Small intestine (tissue), 7 donors: ENCODE data around the gene TAF13. TPM values are rescaled to one million over a fixed set of nuclear protein-coding genes. Genes with fewer than 3 reads are reported as not detected.

ENCODE experiments used
- DNase-seq, 2 donors: peaks; one replicate each; pipeline versions ENCODE4 v3.0.0 to v3.0.0-alpha.2; 2013
- FAIRE-seq: peaks from 2 replicates; lab custom pipeline; 2012; peaks lifted over from hg19 to GRCh38; lab: Jason Lieb, UNC
- H3K27ac ChIP-seq, 3 donors: one replicate each; pipeline ENCODE4 v1.5.1; 2013; ENCODE audit warnings: low read length in 2 of 3, mild to moderate bottlenecking in 2 of 3, control low read depth in 1 of 3, inconsistent platforms in 1 of 3, low read depth in 1 of 3, moderate library complexity in 1 of 3
- H3K27me3 ChIP-seq, 3 donors: one replicate each; pipeline ENCODE4 v1.6.1; 2013; ENCODE audit warnings: low read length in 3 of 3, inconsistent platforms in 1 of 3; ENCODE audit not compliant: control insufficient read depth in 3 of 3, insufficient read depth in 3 of 3
- H3K36me3 ChIP-seq, 3 donors: one replicate each; pipeline ENCODE4 v1.6.1; 2013; ENCODE audit warnings: low read length in 3 of 3, inconsistent platforms in 1 of 3, low read depth in 1 of 3, mild to moderate bottlenecking in 1 of 3, moderate library complexity in 1 of 3; ENCODE audit not compliant: control insufficient read depth in 3 of 3, insufficient read depth in 2 of 3
- H3K4me1 ChIP-seq, 3 donors: one replicate each; pipeline ENCODE4 v1.6.1; 2013; ENCODE audit warnings: low read length in 2 of 3, inconsistent platforms in 1 of 3, low read depth in 1 of 3, mild to moderate bottlenecking in 1 of 3, moderate library complexity in 1 of 3; ENCODE audit not compliant: control insufficient read depth in 3 of 3, insufficient read depth in 2 of 3
- H3K4me3 ChIP-seq, 3 donors: one replicate each; pipeline ENCODE4 v1.5.1; 2013; ENCODE audit warnings: low read length in 3 of 3, control low read depth in 1 of 3, inconsistent platforms in 1 of 3, low read depth in 1 of 3, mild to moderate bottlenecking in 1 of 3, moderate library complexity in 1 of 3
- H3K9me3 ChIP-seq, 2 donors: one replicate each; pipeline ENCODE4 v1.6.1; 2013; ENCODE audit warnings: low read depth in 1 of 2, low read length in 1 of 2; ENCODE audit not compliant: control insufficient read depth in 2 of 2, insufficient read depth in 1 of 2
- WGBS, 3 donors: extraction: QIAGEN DNeasy Blood & Tissue Kit; methylation state at CpG; one replicate each; pipeline ENCODE4 v1.1.7; 2013; 5-methylcytosine and 5-hydroxymethylcytosine counted together
- polyA plus RNA-seq, 4 donors: library from polyadenylated mRNA; stranded (reverse) in 3 of 4; unstranded in 1 of 4; fragments of 200-250 nt in 3 of 4; fragments of 120-200 nt in 1 of 4; gene quantifications; one replicate each; pipeline versions ENCODE4 v1.2.1 to v1.2.3, GENCODE V29; 2013
- donor health status: healthy with polysubstance abuse.
- donor health status: control.
- donor health status: control.
- donor health status: Bipolar disorder and iron deficiency.
- donor health status: healthy.

Gene TAF13
- polyA plus RNA-seq, 4 donors, result 34.9 to 49.2 (median 39.2) TPM

DNA sequence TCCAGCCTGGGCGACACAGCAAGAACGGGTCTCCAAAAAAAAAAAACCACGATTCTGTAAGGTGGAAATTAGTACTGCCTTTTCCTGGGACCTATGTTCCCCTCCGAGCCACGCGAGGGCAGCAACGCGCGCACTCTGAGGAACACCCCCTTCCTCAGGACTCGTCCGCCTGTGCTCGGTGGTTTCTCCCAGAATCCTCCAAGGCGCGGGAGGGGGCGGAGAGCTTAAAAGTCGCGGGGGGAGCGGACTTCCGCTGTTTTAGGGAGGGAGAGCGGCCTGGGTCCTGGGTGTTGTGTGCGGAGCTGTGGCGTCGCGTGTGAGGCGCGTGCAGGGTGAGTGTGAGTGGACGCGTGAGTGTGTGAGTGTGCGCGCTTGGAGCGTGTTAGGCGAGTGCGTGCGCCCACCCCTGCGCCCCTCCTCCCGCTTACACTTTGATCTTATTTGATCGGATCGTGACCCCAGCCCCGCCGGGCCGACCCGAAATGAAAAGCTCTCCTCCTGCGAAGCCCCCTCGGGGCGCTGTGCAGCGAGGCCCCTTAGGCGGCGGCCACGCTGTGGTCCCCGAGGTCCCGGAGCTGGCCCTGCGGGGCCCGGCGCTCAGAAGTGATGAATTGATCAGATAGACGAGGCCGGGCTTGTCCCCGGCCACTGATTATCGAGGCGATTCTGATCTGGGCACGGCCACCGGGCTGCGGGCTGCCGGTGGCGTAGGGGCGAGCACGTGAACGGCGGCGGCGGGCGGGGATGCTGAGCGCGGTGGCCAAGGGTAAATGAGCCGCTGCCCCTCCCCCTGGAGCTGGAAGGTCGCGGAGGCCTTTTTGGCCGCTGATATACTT is 24.4 kb upstream of the TAF13 start:
- Histone ChIP-seq H3K4me3 (peak overlapping the region; percentile 68 to 98 (median 93)), H3K27me3 (no peaks in the 10 kb centered on the region), H3K36me3 (peaks cover 0 to 4% (median 0%) of the 10 kb centered on the region in 3 donors), H3K4me1 (peaks cover 0 to 4% (median 0%) of the 10 kb centered on the region in 3 donors), H3K9me3 (no peaks in the 10 kb centered on the region), H3K27ac (peak overlapping the region; percentile 87 to 99 (median 92))
- peak; percentile 98 for DNase-seq
- WGBS, 3 donors, result 0% methylated on average over 67 to 77 of the region's 77 CpGs
- no peak for FAIRE-seq

DNA sequence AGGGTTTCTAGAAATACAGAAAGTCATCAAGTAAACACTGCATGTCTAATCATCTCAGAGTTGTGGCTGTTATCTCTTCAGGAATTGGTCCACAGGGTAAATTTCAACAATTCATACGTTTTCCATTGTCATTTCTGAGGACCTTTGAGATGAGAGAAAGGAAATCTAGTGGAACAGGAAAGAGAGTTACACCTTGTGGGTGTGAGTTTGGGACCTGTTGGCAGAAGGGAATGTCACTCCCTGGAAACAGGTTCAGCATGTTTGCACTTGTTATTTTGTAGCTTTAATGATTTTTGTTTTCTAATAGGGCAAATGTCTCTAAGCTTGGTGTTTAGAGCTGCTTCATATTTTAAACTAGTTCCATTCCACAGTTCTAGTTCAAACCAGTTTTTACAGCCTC is 20.3 kb upstream of the TAF13 start:
- Histone ChIP-seq H3K27ac (peak overlapping the region in 1 of 3 donors; percentile 8), H3K4me1 (peaks cover 0 to 9% (median 0%) of the 10 kb centered on the region in 3 donors), H3K27me3 (no peaks in the 10 kb centered on the region), H3K9me3 (no peaks in the 10 kb centered on the region), H3K4me3 (no peak overlapping the region), H3K36me3 (peaks cover 0 to 11% (median 2%) of the 10 kb centered on the region in 3 donors)
- 9 to 58% (median 15%) methylated on average over 1 of the region's 1 CpG for WGBS, 3 donors
- DNase-seq, result no peak
- no peak for FAIRE-seq

DNA sequence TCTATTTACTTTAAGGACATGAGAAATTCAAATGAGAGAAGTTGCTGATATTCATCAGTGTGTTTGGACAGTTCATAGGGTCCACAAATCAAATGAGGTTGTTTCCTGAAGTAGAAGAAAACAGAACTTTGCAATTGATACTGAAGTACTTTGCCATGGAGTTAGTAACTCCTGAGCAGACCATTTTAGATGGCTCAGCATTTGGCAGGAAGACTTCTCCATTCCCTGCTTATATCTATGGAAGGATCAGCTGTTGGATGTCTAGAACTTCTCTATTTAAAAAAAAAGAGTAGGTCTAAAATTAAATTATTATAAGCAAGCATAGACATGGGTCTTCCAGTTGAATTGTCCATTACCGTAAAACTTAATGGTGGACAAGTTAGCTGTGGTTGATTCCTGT is 19.8 kb upstream of the TAF13 start:
- no peak for DNase-seq
- Histone ChIP-seq H3K27ac (no peak overlapping the region), H3K4me1 (peaks cover 0 to 9% (median 0%) of the 10 kb centered on the region in 3 donors), H3K9me3 (no peaks in the 10 kb centered on the region), H3K27me3 (no peaks in the 10 kb centered on the region), H3K4me3 (no peak overlapping the region), H3K36me3 (peaks cover 0 to 11% (median 2%) of the 10 kb centered on the region in 3 donors)
- 92 to 95% (median 94%) methylated on average over 1 of the region's 1 CpG for WGBS, 3 donors
- no peak for FAIRE-seq

DNA sequence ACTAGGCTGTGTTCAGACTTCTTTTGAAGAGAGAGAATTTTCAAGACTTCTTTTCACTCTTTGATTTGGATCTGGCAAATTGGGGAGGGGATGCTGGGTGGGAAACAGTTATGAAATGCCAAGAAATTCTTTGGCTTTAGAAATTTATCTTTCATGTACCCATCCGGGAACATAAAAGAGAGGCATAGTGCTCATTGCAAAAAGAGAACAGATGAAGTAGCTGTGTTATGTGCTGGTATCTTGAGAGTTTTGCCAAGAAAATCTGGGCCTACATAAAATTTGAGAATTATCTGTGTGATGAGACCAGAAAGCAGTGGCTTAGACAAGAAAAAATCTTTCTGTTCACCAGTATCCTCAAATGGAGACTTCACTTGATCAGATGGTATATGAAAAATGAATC is 19.1 kb upstream of the TAF13 start:
- Histone ChIP-seq H3K4me3 (no peak overlapping the region), H3K9me3 (peaks cover 0 to under 1% of the 10 kb centered on the region in 2 donors), H3K36me3 (peaks cover 0 to 11% (median 2%) of the 10 kb centered on the region in 3 donors), H3K27me3 (no peaks in the 10 kb centered on the region), H3K27ac (no peak overlapping the region), H3K4me1 (peaks cover 0 to 9% (median 0%) of the 10 kb centered on the region in 3 donors)
- WGBS, 3 donors, result 93 to 95% (median 93%) methylated on average over 1 of the region's 1 CpG
- no peak for DNase-seq
- FAIRE-seq, result no peak

DNA sequence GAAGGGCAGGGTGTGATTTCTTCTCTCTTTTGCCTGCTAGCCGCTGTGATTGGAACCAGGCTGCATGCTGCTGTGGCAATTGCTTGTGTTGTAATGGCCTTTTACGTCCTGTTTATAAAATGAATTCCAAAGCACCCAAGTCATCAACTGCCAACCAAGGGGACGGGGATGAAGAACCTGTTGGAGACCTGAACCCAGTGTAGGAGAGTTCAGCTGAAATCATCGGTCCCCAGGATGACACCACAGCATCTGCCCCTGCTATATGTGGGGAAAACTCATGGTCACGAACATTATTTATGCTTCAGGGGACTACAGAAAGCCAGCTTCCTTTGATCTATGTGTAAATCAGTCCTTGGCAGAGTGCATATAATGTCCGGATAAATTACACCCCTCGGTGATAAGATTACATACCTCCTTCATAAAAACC is 18.6 kb upstream of the TAF13 start:
- Histone ChIP-seq H3K27me3 (no peaks in the 10 kb centered on the region), H3K4me3 (no peak overlapping the region), H3K27ac (no peak overlapping the region), H3K9me3 (peaks cover 0 to 6% of the 10 kb centered on the region in 2 donors), H3K4me1 (peaks cover 0 to 9% (median 0%) of the 10 kb centered on the region in 3 donors), H3K36me3 (peaks cover 0 to 11% (median 2%) of the 10 kb centered on the region in 3 donors)
- 52 to 74% (median 70%) methylated on average over 7 of the region's 7 CpGs for WGBS, 3 donors
- DNase-seq (no peak), FAIRE-seq (no peak)

DNA sequence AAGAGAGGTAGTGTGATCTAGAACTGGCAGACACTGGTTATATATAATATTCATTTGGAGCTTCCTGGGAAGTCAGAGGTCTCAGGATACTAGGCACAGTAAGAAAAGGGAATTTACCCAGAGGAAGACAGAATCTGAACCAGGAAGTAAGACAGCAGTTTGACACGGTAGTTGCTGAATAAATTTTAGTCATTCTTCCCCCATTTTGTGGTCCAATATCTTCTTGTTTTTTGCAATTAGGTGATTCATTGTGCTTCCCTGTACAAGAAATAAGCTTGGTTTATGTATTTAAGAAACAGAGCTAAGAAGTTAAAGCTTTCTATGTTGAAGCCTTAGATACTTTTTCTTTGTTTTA is 16.0 kb upstream of the TAF13 start:
- Histone ChIP-seq H3K4me1 (peaks cover 0 to 9% (median 0%) of the 10 kb centered on the region in 3 donors), H3K9me3 (peaks cover 0 to 8% of the 10 kb centered on the region in 2 donors), H3K27ac (peak overlapping the region in 2 of 3 donors; percentile 94 to 98), H3K4me3 (peak overlapping the region; percentile 63 to 87 (median 87)), H3K36me3 (peaks cover 0 to 11% (median 2%) of the 10 kb centered on the region in 3 donors), H3K27me3 (no peaks in the 10 kb centered on the region)
- FAIRE-seq, result no peak
- 0 to 4% (median 3%) methylated on average over 1 of the region's 1 CpG for WGBS, 3 donors
- peak; percentile 39 to 40 for DNase-seq

DNA sequence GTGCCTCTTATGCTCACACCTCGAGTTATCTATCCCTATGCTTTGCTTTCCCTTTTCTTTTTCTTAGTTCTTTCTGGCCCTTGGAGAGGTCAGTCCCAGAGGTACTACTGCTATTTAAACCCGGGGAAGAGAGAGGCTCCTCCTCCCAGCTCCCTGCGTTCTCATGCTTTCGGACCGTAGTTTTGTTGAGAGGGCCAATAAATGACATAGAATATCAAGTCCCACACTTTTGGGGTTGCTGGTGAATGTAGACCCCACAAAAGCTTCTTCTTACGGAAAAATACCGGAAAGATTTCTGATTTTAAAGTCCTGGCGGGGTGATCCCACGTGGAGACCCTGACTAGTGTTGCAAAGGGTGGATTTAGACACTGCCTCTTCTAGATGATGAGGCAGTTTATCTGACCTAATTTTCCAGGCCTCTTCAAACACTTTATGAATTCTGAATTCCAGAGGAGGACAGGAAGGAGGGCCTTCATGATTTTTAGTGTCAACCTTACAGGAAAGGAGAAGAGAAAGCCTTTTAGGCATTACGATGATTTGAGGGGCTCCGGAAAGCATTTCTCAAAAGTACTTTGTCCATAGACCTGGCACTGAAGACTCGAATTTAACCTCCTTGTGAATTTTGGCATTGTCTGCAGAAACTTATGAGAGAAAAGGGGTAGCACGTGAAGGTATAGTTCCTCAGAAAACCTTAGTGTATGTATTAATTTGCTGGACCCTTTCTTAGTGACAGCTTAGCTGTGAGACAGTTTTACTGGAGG is 15.5 kb upstream of the TAF13 start:
- 1 to 2% (median 1%) methylated on average over 13 of the region's 13 CpGs for WGBS, 3 donors
- no peaks in the 10 kb centered on the region for H3K27me3 ChIP-seq
- H3K36me3 ChIP-seq, result peaks cover 0 to 11% (median 2%) of the 10 kb centered on the region in 3 donors
- H3K4me1 ChIP-seq, result peaks cover 0 to 7% (median 0%) of the 10 kb centered on the region in 3 donors
- FAIRE-seq (no peak), DNase-seq (peak in 1 of 2 donors; percentile 63)
- H3K9me3 ChIP-seq, result peaks cover 0 to 8% of the 10 kb centered on the region in 2 donors
- peak overlapping the region; percentile 63 to 87 (median 87) for H3K4me3 ChIP-seq
- peak overlapping the region; percentile 89 to 98 (median 94) for H3K27ac ChIP-seq
